ENCODE results near the gene NOL12.

DNA sequence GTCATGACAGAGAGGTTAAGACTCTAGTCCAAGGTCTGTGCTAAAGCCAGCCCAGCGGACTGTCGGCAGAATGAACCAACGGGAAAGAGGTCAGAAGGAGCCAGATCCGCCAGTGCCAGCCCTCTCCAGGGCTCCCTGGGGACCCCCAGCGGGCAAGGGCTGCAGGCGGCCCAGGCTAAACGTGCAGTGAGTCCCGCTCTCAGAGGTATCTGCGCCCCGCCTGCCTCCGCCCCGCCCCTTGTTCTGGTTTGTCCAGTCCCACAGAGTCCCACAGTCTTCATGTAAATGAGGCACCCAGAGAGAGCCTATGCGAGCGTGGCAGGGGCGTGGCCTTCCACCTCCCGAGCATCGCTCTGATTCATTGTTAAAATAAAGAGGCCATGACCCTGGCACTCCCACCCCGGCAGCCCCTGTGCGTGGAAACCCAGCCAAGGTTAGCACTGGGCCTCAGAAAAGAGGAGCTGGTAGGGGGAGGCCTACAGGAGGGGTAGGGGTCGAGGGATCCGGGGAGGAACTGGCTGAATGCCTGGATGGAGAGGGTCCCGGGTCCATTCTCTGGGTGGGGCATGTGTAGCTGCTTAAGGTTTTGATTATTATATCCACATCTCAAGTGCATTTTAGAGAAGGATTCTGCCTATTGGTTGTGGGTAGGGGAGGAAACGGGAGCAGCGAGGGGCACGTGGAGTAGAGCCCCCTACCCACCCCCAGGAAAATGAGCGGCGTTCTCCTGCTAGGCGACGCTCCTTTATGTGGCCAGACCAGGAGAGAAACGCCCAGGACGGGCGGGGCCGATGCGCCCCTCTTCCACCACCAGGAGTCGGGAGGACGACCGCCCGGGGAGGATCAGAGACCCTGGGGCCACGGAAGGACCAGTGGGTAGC is 10.8 kb downstream of the NOL12 start, which contains the start of gene TRIOBP:
- TF ChIP-seq, protein P1, sequence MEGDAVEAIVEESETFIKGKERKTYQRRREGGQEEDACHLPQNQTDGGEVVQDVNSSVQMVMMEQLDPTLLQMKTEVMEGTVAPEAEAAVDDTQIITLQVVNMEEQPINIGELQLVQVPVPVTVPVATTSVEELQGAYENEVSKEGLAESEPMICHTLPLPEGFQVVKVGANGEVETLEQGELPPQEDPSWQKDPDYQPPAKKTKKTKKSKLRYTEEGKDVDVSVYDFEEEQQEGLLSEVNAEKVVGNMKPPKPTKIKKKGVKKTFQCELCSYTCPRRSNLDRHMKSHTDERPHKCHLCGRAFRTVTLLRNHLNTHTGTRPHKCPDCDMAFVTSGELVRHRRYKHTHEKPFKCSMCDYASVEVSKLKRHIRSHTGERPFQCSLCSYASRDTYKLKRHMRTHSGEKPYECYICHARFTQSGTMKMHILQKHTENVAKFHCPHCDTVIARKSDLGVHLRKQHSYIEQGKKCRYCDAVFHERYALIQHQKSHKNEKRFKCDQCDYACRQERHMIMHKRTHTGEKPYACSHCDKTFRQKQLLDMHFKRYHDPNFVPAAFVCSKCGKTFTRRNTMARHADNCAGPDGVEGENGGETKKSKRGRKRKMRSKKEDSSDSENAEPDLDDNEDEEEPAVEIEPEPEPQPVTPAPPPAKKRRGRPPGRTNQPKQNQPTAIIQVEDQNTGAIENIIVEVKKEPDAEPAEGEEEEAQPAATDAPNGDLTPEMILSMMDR (tag by site-specific recombination; IDR thresholded peaks at IDR 0.05) = peak; percentile 73
- TF ChIP-seq, protein P2, sequence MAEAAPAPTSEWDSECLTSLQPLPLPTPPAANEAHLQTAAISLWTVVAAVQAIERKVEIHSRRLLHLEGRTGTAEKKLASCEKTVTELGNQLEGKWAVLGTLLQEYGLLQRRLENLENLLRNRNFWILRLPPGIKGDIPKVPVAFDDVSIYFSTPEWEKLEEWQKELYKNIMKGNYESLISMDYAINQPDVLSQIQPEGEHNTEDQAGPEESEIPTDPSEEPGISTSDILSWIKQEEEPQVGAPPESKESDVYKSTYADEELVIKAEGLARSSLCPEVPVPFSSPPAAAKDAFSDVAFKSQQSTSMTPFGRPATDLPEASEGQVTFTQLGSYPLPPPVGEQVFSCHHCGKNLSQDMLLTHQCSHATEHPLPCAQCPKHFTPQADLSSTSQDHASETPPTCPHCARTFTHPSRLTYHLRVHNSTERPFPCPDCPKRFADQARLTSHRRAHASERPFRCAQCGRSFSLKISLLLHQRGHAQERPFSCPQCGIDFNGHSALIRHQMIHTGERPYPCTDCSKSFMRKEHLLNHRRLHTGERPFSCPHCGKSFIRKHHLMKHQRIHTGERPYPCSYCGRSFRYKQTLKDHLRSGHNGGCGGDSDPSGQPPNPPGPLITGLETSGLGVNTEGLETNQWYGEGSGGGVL (tag by site-specific recombination; IDR thresholded peaks at IDR 0.05) = no peak
- TF ChIP-seq SP7 (tag by site-specific recombination; IDR thresholded peaks at IDR 0.05) (peak; percentile 41; the same call in 1 of the 2 replicates), ZNF274 (IDR thresholded peaks at IDR 0.05; ENCODE audit: low read length) (no peak), ZNF274 (tag by site-specific recombination; IDR thresholded peaks at IDR 0.05; ENCODE audit: borderline replicate concordance) (no peak), ZBTB1 (tag by site-specific recombination; IDR thresholded peaks at IDR 0.05) (no peak), ZNF549 (tag by site-specific recombination; IDR thresholded peaks at IDR 0.05) (no peak), ZBTB17 (tag by site-specific recombination; IDR thresholded peaks at IDR 0.05) (peak; percentile 81)
